ENCODE measurements around the gene SRSF4.

DNA sequence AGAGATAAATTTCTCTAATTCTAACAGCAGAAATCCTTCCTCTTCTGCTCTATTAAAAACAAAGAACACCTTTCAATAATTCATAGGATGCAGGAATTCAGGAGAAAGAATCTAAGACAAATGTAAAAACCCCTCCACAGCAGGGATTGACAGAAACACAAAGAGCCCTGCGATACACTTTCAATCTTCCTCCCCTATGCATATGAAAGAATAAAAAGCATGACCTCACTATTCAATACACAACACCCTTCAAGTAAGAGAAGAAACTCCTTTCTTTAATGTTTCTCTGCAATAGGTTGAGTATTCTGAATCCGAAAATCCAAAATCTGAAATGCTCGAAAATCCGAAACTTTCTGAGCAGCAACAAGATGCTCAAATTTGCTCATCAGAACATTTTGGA lies 17.1 kb downstream of the SRSF4 start:
- TF ChIP-seq NRF1 (conservative IDR thresholded peaks at IDR 0.05; ENCODE audit: low read depth, low read length) (no peak), EP300 (IDR thresholded peaks at IDR 0.05; ENCODE audit: borderline replicate concordance in 1 of 2, control insufficient read depth in 1 of 2, low read depth in 2 of 2, low read length in 2 of 2) (no peak), FOXK2 (IDR thresholded peaks at IDR 0.05) (no peak), MXI1 (IDR thresholded peaks at IDR 0.05; ENCODE audit: low read depth, low read length) (no peak), POLR2A (IDR thresholded peaks at IDR 0.05; ENCODE audit: low read depth, low read length) (no peak), CHD4 (IDR thresholded peaks at IDR 0.05) (no peak), NFIC (IDR thresholded peaks at IDR 0.05; ENCODE audit: low read depth, low read length) (no peak), CREM (IDR thresholded peaks at IDR 0.05; ENCODE audit: low read depth) (no peak)
- TF ChIP-seq, protein P1, sequence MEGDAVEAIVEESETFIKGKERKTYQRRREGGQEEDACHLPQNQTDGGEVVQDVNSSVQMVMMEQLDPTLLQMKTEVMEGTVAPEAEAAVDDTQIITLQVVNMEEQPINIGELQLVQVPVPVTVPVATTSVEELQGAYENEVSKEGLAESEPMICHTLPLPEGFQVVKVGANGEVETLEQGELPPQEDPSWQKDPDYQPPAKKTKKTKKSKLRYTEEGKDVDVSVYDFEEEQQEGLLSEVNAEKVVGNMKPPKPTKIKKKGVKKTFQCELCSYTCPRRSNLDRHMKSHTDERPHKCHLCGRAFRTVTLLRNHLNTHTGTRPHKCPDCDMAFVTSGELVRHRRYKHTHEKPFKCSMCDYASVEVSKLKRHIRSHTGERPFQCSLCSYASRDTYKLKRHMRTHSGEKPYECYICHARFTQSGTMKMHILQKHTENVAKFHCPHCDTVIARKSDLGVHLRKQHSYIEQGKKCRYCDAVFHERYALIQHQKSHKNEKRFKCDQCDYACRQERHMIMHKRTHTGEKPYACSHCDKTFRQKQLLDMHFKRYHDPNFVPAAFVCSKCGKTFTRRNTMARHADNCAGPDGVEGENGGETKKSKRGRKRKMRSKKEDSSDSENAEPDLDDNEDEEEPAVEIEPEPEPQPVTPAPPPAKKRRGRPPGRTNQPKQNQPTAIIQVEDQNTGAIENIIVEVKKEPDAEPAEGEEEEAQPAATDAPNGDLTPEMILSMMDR (IDR thresholded peaks at IDR 0.05 in 2 of 3, conservative IDR thresholded peaks at IDR 0.05 in 1 of 3; ENCODE audit: control insufficient read depth in 2 of 3, extremely low read depth in 1 of 3, insufficient read depth in 1 of 3, low read depth in 3 of 3, low read length in 3 of 3): no peak
- TF ChIP-seq, protein P2, sequence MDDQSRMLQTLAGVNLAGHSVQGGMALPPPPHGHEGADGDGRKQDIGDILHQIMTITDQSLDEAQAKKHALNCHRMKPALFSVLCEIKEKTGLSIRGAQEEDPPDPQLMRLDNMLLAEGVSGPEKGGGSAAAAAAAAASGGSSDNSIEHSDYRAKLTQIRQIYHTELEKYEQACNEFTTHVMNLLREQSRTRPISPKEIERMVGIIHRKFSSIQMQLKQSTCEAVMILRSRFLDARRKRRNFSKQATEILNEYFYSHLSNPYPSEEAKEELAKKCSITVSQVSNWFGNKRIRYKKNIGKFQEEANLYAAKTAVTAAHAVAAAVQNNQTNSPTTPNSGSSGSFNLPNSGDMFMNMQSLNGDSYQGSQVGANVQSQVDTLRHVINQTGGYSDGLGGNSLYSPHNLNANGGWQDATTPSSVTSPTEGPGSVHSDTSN (IDR thresholded peaks at IDR 0.05; ENCODE audit: insufficient replicate concordance, low read depth, low read length): no peak

All from GM12878 (cell line).